HG03135 (cell line): ENCODE data around the gene ACKR2.
A peak's percentile ranks its signal among the peaks of the same experiment; 100 is the strongest.

Experiments used
- ATAC-seq: cut with Tn5 transposase; IDR thresholded peaks from one replicate; pipeline ENCODE4 v1.9.1; 2021; ENCODE audit warnings: mild to moderate bottlenecking, moderate library complexity; ENCODE audit not compliant: unreplicated experiment

Gene ACKR2, protein sequence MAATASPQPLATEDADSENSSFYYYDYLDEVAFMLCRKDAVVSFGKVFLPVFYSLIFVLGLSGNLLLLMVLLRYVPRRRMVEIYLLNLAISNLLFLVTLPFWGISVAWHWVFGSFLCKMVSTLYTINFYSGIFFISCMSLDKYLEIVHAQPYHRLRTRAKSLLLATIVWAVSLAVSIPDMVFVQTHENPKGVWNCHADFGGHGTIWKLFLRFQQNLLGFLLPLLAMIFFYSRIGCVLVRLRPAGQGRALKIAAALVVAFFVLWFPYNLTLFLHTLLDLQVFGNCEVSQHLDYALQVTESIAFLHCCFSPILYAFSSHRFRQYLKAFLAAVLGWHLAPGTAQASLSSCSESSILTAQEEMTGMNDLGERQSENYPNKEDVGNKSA

DNA sequence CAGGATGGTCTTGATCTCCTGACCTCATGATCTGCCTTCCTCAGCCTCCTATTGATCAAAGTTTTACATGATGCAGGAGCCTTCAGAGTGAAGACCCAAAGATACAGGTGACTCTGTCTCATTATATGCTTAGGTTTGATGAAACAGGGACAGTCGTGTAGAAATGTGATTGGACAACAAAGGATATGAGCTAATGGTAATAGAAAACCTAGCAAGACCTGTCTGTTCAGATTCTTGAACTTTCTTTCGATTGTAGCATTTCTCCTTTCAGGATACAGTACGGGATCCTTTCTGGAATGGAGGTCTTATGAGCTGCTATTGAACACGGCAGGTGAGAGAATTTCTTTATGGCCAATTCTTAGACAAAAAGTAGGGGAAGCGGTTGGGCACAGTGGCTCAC, at the start of gene ACKR2:
TSS of gene ACKR2 (plus strand) at position 244 of the 400 bp plus-strand sequence. CDS start 55,058 bp downstream, outside the sequence.
- no peak for ATAC-seq

DNA sequence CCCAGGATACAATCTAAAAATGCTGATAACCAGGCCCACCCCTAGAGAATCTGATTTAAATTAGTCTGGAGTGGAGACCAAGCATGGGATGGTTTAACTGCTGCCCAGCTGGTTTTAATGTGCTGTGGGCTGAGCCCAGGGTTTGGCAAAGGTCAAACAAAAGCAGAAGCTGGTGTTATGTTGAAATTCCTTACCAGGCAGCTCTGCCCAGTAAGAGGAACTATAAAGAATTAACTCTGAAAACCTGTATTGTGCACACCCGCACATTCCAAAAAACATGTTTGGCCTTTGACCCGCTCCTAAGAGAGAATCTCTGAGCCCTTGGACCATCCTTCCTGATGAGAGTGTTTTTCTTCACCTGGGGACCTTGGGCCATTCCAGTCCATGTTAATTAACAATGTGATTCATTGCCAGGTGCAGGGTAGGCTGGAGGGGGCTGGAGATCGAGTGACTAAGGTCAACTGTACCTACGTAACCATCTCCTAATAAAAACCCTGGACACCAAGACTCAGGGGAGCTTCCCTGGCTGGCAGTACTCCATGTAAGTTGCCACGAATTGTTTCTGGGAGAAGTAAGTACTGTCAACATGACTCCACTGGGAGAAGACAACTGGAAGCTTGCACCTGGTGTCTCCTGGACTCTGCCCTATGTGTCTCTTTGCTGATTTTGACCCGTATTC, 47.1 kb upstream of the ACKR2 start:
- no peak for ATAC-seq

DNA sequence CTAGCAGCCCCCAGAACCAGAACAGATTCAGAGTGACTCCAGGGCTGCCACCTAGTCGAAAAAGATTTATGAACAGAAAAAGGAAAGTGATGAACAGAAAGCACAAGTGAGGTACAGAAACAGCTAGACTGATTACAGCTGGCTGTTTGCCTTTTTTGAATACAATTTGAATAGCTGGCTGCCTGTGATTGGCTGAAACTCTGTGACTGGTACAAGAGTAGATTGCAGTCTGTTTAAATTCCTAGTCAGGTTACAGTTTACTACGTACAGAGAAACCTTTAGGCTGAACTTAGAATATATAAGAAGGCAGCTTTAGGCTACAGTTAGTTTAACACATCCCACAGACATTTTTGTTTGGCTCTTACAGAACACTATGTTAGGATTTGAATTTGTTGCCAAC, 46.2 kb upstream of the ACKR2 start:
- no peak for ATAC-seq

DNA sequence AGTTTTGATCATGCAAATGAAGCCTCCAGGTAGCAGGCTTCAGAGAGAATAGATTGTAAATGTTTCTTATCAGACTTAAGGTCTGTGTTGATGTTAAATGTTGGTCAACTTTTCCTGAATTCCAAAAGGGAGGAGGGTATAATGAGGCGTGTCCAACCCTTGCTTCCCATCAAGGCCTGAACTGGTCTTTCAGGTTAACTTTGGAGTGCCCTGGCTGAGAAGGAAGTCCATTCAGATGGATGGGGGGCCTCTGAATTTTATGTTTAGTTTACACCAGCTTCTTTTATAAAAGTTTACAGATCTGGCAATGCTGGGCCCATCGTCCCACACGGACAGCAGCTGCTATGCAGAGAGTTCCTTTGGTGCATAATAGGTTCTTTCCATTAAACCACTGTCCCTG, 45.1 kb upstream of the ACKR2 start:
- no peak for ATAC-seq

DNA sequence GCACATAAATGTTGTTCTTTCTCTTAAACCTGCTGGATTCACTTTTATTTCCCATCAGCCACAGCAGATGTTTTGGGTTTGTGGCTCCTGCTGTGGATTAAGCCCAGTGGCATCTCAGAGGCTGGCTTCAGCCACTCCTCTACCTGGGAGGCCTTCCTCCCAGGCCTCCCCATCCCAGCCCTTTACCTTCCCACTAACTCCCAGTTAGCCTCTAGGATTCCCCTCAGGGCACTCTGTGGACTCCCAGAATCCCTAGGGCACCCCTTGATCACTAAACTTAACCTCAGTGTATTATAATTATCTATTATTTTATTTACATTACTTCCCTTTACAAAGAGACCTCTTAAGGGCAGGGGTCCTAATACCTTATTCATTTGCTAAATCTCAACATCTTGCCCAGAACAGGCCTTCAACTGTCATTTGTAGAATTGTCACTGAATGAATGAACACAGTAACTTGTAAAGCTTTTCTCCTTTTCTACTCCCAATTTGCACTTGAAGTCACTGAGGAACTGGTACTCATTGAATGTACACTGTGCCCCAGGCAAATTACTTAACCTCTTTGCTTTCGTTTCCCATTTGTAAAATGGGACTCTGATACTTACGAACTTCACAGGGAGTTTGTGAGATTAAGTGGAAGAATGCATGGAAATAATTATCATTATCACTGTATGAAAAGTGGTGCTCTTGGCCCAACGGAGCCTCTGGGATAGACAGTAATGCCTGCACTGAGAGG, 44.5 kb upstream of the ACKR2 start:
- ATAC-seq = no peak

DNA sequence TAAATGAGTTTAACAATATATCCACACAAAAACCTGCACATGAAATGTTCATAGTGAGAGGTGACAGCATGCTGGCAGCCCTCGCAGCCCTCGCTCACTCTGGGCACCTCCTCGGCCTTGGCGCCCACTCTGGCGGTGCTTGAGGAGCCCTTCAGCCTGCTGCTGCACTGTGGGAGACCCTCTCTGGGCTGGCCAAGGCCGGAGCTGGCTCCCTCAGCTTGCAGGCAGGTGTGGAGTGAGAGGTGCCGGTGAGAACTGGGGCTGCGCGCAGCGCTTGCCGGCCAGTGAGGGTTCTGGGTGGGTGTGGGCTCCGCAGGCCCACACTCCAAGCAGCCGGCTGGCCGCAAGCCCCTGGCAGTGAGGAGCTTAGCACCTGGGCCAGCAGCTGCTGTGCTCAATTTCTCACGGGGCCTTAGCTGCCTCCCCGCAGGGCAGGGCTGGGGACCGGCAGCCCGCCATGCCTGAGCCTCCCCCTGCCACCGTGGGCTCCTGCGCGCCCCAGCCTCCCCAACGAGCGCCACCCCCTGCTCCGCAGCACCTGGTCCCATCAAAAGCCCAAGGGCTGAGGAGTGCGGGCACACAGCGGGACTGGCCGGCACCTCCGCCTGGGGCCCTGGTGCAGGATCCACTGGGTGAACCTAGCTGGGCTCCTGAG, 39.6 kb upstream of the ACKR2 start:
- no peak for ATAC-seq

DNA sequence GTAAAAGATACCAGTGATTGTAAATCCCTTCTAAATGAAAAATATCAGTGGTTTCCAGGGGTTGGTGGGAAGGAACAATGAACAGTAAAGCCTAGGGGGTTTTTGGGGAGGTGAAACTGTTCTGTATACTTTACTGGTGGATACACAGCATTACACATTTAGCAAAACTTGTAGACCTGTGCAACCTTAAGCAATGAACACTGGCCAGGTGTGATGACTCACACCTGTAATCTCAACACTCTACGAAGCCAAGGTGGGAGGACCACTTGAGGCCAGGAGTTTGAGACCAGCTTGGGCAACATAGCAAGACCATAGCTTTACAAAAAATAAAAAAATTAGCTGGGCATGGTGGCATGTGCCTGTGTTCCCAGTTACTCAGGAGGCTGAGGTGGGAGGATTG, 38.0 kb upstream of the ACKR2 start:
- ATAC-seq = no peak

DNA sequence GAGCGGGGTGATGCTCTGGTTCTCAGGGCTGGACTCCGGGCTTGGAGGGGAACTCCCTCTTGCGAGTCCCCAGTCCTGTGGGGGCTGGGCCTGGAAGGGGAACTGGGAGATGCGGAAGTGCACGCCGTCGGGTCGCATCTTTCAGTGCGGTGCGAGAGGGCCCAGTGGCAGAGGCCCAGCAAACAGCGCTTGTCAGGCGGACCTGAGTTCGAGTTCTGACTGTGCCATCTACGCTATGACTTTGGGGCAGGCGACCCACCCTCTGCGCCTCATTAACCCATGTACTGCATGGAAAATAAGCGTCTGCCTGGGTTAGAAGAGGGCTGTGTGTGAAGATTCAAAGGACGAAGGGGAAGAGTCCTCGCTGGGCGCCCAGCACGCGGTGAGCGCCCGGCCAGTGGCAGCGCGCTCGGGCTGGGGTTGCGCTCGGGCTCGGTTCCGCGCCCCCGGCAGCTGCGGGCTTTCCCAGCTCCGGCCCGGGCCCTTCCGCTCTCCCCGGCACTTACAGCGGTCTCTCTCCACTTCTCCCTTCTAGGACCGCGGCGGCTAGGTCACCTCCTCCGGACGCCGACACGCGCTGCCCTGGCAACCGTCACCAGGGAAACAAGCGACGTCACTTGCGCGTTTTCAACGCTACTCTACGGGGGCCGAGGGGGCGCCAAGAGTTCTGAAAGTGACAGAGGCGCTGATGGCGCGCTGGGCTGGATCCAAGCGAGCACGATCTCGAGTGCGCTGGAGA, 36.4 kb upstream of the ACKR2 start, which contains the start of gene CCDC13:
TSS of gene CCDC13 (minus strand) at position 584 of the 739 bp plus-strand sequence. CDS start 14,908 bp downstream, outside the sequence.
- peak; percentile 99 for ATAC-seq

DNA sequence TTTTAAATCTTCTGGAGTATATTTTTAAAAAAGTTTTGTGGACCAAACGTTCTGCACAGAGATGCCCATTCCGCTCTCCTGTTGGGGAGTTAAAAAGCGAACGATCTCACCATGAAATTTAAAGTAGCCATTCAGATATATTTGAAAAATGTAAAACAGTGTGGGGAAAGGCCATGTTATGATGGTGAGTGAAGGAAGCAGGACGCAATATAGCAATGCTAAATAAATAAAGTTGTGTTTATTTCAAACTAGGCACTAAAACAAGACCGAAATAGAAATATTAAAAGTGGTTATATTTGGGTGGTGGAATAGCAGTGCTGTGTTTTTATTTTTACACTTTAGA, 35.9 kb upstream of the ACKR2 start:
- no peak for ATAC-seq

DNA sequence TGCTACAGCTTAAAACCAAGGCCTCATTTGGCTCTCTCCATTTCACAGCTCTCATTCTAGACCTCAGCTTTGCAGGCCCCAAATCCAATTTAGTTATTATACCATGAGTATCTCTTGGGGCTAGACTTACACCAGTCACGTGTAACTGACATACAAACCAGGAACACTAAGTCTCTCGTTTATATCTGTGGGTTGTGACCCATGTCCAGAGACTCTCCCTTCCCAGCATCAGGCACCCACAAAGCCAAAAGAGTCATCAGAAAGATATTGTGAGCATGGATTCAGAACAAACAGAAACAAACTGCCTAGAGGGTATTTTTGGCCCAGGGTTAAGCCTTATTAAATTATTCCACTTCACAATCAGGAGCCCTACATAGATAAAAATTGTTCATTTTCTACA, 30.6 kb upstream of the ACKR2 start:
- ATAC-seq = no peak

DNA sequence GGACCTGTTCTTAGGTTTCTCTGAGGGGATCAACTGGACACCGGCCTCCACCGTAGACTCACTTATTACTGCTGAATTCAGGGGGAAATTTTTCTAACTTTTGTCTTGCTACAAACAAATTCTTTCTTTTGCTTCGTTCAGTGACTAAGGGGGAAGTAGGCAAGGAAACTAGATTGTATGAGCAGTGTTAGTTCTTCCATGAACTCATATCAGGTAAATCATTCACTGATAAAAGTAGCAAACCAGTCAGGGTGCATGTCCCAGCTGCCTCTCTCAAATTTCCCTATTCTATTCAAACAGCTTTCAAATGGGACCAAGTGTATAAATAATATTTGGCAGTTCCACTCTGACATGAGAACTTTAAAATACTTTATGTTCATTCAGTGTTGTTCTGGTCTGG, 28.8 kb upstream of the ACKR2 start:
- ATAC-seq = no peak

DNA sequence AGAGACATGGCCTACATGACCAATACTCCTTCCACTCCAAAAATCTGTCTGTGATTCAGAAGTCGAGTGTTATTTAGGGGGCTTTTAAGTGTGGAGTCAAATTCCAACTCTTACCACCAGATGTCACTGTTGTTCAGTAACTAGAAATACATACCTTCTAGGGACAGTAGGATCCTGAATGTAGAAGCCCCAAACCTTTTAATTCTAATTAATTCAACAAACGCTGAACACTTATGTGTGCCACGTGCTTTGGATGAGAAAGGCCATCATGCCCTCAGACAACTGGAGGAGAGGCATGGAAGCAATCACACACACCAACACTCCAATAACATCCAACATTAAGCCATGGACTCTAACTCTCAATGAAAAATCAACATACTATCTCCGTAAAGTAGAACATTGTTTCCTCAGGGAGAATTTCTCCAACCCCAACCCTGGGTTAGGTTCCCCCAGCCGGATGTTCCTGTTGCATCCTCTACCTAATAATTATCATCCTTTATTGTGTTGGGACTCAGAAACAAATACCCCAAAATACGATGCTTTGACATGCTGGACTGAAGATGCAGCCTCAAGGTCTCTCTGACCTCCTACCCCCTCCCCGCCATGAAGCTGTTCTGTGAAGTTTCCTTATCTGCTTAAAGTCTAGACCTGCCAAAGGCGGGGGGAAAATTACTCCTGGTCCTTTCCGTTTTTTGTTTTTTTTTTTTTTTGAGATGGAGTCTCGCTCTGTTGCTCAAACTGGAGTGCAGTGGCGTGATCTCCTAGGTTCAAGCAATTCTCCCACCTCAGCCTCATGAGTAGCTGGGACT, 28.1 kb upstream of the ACKR2 start:
- peak; percentile 69 for ATAC-seq

DNA sequence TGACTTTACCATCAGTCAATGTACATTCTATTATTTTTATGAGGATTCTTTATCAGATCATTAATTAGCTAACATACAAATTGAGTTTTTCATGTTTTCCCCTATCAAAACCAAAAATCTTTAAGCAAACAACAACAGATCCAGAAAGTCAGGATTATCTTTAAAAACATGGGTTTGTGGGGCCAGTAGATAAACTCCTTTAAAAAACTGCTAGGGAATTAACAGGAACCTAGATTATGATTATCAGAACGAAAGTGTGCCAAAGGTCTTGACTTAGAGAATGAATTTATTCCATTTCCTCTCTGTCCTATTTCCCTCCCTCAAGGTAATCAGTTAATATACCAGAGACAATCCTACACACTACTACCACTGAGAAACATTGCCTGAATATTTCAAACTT, 23.0 kb upstream of the ACKR2 start:
- ATAC-seq = no peak

DNA sequence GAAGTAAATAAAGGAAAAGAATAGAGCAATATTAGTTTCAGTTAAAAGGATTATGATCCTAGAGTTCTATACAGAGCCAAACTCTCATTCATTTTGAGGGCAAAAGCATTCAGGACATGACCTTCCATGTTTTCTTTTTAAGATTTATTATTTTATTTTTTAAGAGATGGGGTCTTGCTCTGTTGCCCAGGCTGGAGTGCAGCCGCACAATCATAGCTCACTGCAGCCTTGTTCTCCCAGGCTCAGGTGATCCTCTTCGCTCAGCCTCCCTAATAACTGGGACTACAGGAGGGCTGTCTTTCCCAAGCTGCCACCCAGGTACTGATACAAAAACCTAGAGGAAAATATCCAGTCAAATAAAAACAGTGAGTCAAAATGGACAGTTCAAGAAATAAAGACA, 22.6 kb upstream of the ACKR2 start:
- ATAC-seq = no peak

DNA sequence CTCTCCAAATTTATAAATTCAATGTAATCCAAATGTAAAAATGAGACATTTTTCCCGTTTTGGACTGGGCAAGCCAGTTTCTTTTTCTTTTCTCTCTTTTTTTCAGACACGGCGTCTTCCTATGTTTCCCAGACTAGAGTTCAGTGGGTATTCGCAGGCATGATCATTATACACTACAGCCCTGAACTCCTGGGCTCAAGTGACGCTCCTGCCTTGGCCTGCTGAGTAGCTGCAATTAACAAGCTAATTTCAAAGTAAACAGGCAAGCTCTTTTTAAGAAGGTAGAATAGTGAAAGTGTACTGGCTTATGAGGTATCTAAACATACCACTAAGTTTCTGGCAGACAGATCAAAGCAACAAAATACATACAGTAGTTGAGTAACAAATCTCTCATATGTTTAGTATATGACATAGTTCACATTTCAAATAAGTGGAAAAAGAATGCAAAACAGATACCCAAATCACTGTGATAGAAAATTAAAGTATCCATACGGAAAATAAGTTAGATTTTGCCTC, 18.5 kb upstream of the ACKR2 start:
- ATAC-seq = no peak

DNA sequence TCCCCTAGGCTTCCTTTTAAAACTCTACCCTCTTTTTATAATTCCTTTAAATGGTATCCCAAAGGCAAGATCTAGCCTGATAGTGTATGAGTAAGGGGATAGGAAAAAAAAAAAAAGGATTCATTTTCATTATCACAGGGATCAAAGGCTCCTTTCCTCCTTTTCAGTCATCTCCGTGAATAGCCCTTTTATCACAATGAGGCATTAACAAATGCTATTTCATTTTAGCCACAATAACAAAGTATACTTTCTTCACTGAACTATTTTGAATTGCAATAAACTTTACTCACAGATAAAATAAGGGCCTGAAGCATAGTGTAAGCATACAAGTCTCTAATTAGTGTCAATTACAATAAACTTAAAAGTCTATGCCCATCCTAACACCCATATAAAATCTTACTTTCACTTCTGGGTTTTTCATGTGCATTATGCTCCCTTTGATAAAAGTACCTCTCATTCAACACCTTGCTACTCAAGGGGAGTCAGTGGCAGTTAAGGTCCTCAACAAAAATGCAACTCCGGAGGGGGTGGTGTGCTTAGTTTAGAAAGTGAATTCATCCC, 13.5 kb upstream of the ACKR2 start:
- no peak for ATAC-seq

DNA sequence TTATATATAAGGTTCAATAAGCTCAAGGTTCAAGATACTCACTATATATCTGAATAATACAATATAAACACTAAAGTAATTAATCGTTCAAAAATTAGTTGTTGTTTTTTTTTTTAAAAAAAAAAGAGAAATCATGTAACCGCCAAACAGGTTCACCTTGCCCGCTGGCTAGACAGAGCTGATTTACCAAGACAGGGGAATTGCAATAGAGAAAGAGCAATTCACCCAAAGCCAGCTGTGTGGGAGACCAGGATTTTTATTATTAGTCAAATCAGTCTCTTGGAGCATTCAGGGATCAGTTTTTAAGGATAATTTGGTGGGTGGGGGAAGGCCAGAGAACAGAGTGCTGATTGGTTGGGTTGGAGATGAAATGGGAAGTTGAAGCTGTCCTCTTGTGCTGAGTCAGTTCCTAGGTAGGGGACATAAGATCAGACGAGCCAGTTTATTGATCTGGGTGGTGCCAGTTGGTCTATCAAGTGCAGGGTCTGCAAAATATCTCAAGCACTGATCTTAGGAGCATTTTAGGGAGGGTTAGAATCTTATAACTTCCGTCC, 12.8 kb upstream of the ACKR2 start:
- ATAC-seq = no peak

DNA sequence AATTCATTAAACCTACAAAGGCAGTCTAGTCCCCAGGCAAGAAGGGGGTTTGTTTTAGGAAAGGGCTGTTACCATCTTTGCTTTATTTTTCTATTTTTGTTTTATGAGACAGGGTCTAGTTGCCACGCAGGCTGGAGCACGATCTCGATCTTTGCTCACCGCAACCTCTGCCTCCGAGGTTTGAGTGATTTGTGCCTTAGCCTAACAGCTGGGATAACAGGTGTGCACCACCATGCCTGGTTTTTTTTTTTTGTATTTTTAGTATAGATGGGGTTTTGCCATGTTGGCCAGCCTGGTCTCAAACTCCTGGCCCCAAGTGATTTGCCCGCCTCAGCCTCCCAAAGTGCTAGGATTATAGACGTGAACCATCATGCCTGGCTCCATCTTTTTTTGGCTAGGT, 9.9 kb upstream of the ACKR2 start:
- ATAC-seq = no peak

DNA sequence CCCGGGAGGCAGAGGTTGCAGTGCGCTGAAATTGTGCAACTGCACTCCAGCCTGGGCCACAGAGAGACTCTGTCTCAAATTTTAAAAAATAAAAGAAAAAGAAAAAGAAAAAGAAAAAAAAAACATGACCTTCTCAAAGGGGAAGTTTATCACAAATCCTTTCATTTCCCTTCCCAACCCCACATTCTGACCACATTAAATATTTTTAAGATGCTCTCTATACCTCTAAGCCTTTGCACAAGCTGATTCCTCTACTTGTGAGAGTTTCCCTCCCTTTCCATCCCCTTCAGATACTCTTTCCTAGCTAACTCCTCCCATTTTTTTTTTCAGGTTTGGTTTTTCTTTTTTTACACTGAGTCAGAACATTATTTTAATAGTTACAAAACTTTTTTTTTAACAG, 9.0 kb upstream of the ACKR2 start:
- ATAC-seq = no peak
